H1 (cell line): ENCODE results near the gene XPO6. TPM values are rescaled to one million over a fixed set of nuclear protein-coding genes. Genes with fewer than 3 reads are reported as not detected.

Experiments used
- CTCF ChIA-PET: fragments of 300-600 bp; sonication (Branson Sonifier 250); formaldehyde crosslinking; loops from one replicate; lab custom pipeline; 2021; ENCODE audit not compliant: partially characterized antibody; lab: Charles Lee
- POLR2A ChIA-PET: fragments of 300-600 bp; sonication (Branson Sonifier 250); formaldehyde crosslinking; loops from one replicate; lab custom pipeline; 2021; ENCODE audit warnings: inconsistent platforms; ENCODE audit not compliant: partially characterized antibody; lab: Charles Lee
- DNase-seq, 2 experiments: peaks; one replicate each; pipeline versions ENCODE4 v3.0.0 to v3.0.0-alpha.2; 2010 to 2022; ENCODE audit warnings: low spot score in 2 of 2, low read depth in 1 of 2, mixed read lengths in 1 of 2
- FAIRE-seq: peaks from 2 replicates; lab custom pipeline; 2011; peaks lifted over from hg19 to GRCh38; lab: Jason Lieb, UNC
- H2AFZ ChIP-seq: 2 replicates; pipeline ENCODE4 v1.8.1; 2012; ENCODE audit warnings: low read length, inconsistent platforms
- H2AK5ac ChIP-seq: 2 replicates; pipeline ENCODE4 v1.6.1; 2013; ENCODE audit warnings: low read depth, low read length
- H2BK120ac ChIP-seq: replicated peaks from 2 replicates; pipeline ENCODE3; 2013; ENCODE audit warnings: low read depth, low read length, inconsistent platforms
- H2BK12ac ChIP-seq: 2 replicates; pipeline ENCODE4 v1.6.1; 2013; ENCODE audit warnings: low read depth, low read length
- H2BK15ac ChIP-seq: 2 replicates; pipeline ENCODE4 v1.6.1; 2013; ENCODE audit warnings: low read length
- H2BK20ac ChIP-seq: 2 replicates; pipeline ENCODE4 v1.6.1; 2013; ENCODE audit warnings: low read length
- H2BK5ac ChIP-seq: 2 replicates; pipeline ENCODE4 v1.6.1; 2013; ENCODE audit warnings: low read depth, low read length
- H3K14ac ChIP-seq: 2 replicates; pipeline ENCODE4 v1.6.1; 2013; ENCODE audit warnings: inconsistent platforms; ENCODE audit not compliant: insufficient read length
- H3K18ac ChIP-seq: 2 replicates; pipeline ENCODE4 v1.6.1; 2013; ENCODE audit warnings: low read length; ENCODE audit errors: extremely low read depth
- H3K23ac ChIP-seq: 2 replicates; pipeline ENCODE4 v1.6.1; 2013; ENCODE audit warnings: inconsistent platforms; ENCODE audit not compliant: insufficient read length
- H3K23me2 ChIP-seq: 2 replicates; pipeline ENCODE4 v1.6.1; 2013; ENCODE audit warnings: low read depth, low read length
- H3K27ac ChIP-seq: 2 replicates; pipeline ENCODE4 v1.6.1; 2011; ENCODE audit warnings: low read depth, low read length, inconsistent platforms
- H3K27me3 ChIP-seq, 4 experiments: replicated peaks in 1 of 4; 1 replicate in 1 of 4; 2 replicates in 3 of 4; pipeline versions ENCODE4 v1.6.1 to v1.8.1; 2011 to 2013; ENCODE audit warnings: low read length in 3 of 4, mild to moderate bottlenecking in 3 of 4, inconsistent platforms in 2 of 4, mixed read lengths in 2 of 4, moderate library complexity in 1 of 4; ENCODE audit not compliant: control insufficient read depth in 3 of 4, insufficient read depth in 3 of 4; ENCODE audit errors: extremely low read depth in 1 of 4
- H3K36me3 ChIP-seq, 4 experiments: 2 replicates each; pipeline versions ENCODE4 v1.6.1 to v1.8.1; 2011 to 2013; ENCODE audit warnings: mild to moderate bottlenecking in 4 of 4, low read length in 3 of 4, moderate library complexity in 2 of 4, control low read depth in 1 of 4, inconsistent platforms in 1 of 4; ENCODE audit not compliant: insufficient read depth in 4 of 4, control insufficient read depth in 2 of 4
- H3K4ac ChIP-seq: replicated peaks from 2 replicates; pipeline ENCODE3; 2013; ENCODE audit warnings: low read length, low read depth, mixed read lengths, inconsistent platforms; ENCODE audit not compliant: insufficient read length
- H3K4me1 ChIP-seq, 4 experiments: replicated peaks in 1 of 4; 1 replicate in 1 of 4; 2 replicates in 3 of 4; pipeline versions ENCODE4 v1.6.1 to v1.8.1; 2011 to 2013; ENCODE audit warnings: low read length in 3 of 4, inconsistent platforms in 2 of 4, mixed read lengths in 1 of 4; ENCODE audit not compliant: insufficient read depth in 4 of 4, control insufficient read depth in 3 of 4
- H3K4me2 ChIP-seq, 2 experiments: 2 replicates each; pipeline versions ENCODE4 v1.6.1 to v1.8.1; 2011 to 2013; ENCODE audit warnings: low read depth in 2 of 2, low read length in 2 of 2, control low read depth in 1 of 2, inconsistent platforms in 1 of 2, mild to moderate bottlenecking in 1 of 2; ENCODE audit not compliant: insufficient read depth in 1 of 2
- H3K4me3 ChIP-seq, 4 experiments: fragments of 200-600, 300-600 bp in 1 of 4; sonication (generic), shearing (Covaris generic), sonication (Bioruptor Twin) in 1 of 4; 2 replicates each; pipeline versions ENCODE4 v1.5.1 to v1.8.1; 2011 to 2016; ENCODE audit warnings: low read length in 4 of 4, low read depth in 3 of 4, control low read depth in 2 of 4, inconsistent platforms in 2 of 4, mild to moderate bottlenecking in 2 of 4, mixed read lengths in 1 of 4, moderate library complexity in 1 of 4; ENCODE audit not compliant: insufficient read depth in 2 of 4; ENCODE audit errors: extremely low read depth in 1 of 4
- H3K56ac ChIP-seq: replicated peaks from 2 replicates; pipeline ENCODE3; 2013; ENCODE audit warnings: low read depth, mild to moderate bottlenecking, mixed read lengths, low read length, inconsistent platforms; ENCODE audit not compliant: insufficient read length
- H3K79me1 ChIP-seq: 2 replicates; pipeline ENCODE4 v1.6.1; 2013; ENCODE audit warnings: low read depth, low read length, control low read depth
- H3K79me2 ChIP-seq, 2 experiments: 2 replicates each; pipeline versions ENCODE4 v1.6.1 to v1.8.1; 2012 to 2013; ENCODE audit warnings: low read length in 2 of 2, mild to moderate bottlenecking in 2 of 2, inconsistent platforms in 1 of 2; ENCODE audit not compliant: insufficient read depth in 2 of 2, control insufficient read depth in 1 of 2
- H3K9ac ChIP-seq, 4 experiments: replicated peaks in 1 of 4; 1 replicate in 1 of 4; 2 replicates in 3 of 4; pipeline versions ENCODE4 v1.6.1 to v1.8.1; 2011 to 2013; ENCODE audit warnings: low read depth in 3 of 4, low read length in 3 of 4, control low read depth in 2 of 4, mild to moderate bottlenecking in 2 of 4, moderate library complexity in 2 of 4, inconsistent platforms in 1 of 4; ENCODE audit errors: extremely low read depth in 1 of 4
- H3K9me3 ChIP-seq, 2 experiments: 2 replicates each; pipeline versions ENCODE4 v1.6.1 to v1.8.1; 2012 to 2013; ENCODE audit warnings: mild to moderate bottlenecking in 2 of 2, moderate library complexity in 2 of 2, control low read depth in 1 of 2, inconsistent platforms in 1 of 2, low read depth in 1 of 2, low read length in 1 of 2, mixed read lengths in 1 of 2; ENCODE audit not compliant: insufficient read depth in 2 of 2
- H4K20me1 ChIP-seq, 2 experiments: replicated peaks in 1 of 2; 2 replicates each; pipeline versions ENCODE3 to v1.8.1; 2011 to 2013; ENCODE audit warnings: inconsistent platforms in 2 of 2, low read length in 2 of 2, mild to moderate bottlenecking in 1 of 2; ENCODE audit not compliant: insufficient read depth in 2 of 2, control insufficient read depth in 1 of 2
- H4K5ac ChIP-seq: 2 replicates; pipeline ENCODE4 v1.6.1; 2013; ENCODE audit warnings: low read length, low read depth, mixed read lengths, inconsistent platforms; ENCODE audit not compliant: insufficient read length
- H4K8ac ChIP-seq: 2 replicates; pipeline ENCODE4 v1.8.0; 2013; ENCODE audit warnings: mild to moderate bottlenecking, moderate library complexity, low read length, inconsistent platforms; ENCODE audit not compliant: insufficient read depth; ENCODE audit errors: extremely low read depth
- H4K91ac ChIP-seq: replicated peaks from 2 replicates; pipeline ENCODE3; 2013; ENCODE audit warnings: low read length, mixed read lengths, inconsistent platforms; ENCODE audit not compliant: insufficient read length
- CEBPB ChIP-seq: IDR thresholded peaks from 2 replicates; pipeline ENCODE4 v1.6.1; 2012; ENCODE audit warnings: low read depth, low read length
- GTF2F1 ChIP-seq: IDR thresholded peaks from 2 replicates; pipeline ENCODE4 v1.6.1; 2012; ENCODE audit warnings: low read depth, low read length, improper control_type of control experiment, borderline replicate concordance
- HDAC2 ChIP-seq, 2 experiments: fragments of 300-600 bp in 1 of 2; sonication (generic) in 1 of 2; IDR thresholded peaks; 2 replicates each; pipeline ENCODE4 v1.6.1; 2011 to 2012; ENCODE audit warnings: low read depth in 2 of 2, low read length in 2 of 2, mild to moderate bottlenecking in 2 of 2, moderate library complexity in 2 of 2, borderline replicate concordance in 1 of 2, inconsistent platforms in 1 of 2
- SAP30 ChIP-seq: fragments of 300-600 bp; sonication (generic); IDR thresholded peaks from 2 replicates; pipeline ENCODE4 v1.7.1; 2012; ENCODE audit warnings: low read length, moderate library complexity, mild to moderate bottlenecking, inconsistent platforms; ENCODE audit not compliant: insufficient read depth, insufficient replicate concordance
- SP4 ChIP-seq: IDR thresholded peaks from 2 replicates; pipeline ENCODE4 v1.6.1; 2012; ENCODE audit warnings: low read length, inconsistent platforms
- WGBS, 2 experiments: shearing (Covaris generic) in 1 of 2; methylation state at CpG; one replicate each; pipeline versions ENCODE4 v1.1.6 to v1.1.7; 2013 to 2015; ENCODE audit warnings: low lambda C conversion rate in 2 of 2, mixed read lengths in 2 of 2, inconsistent platforms in 1 of 2, low coverage in 1 of 2, missing lambda C conversion rate in 1 of 2; ENCODE audit not compliant: insufficient replicate concordance in 2 of 2, insufficient coverage in 1 of 2, insufficient read length in 1 of 2; ENCODE audit errors: extremely low coverage in 1 of 2, missing lambda C conversion rate in 1 of 2; 5-methylcytosine and 5-hydroxymethylcytosine counted together
- polyA plus RNA-seq, 7 experiments: library from polyadenylated mRNA; depleted of rRNA in 3 of 7; stranded (reverse) in 5 of 7; unstranded in 2 of 7; fragments of >200 nt in 5 of 7; fragments of 200-250 nt in 2 of 7; gene quantifications; 1 replicate in 5 of 7; 2 replicates in 1 of 7; 4 replicates in 1 of 7; pipeline versions ENCODE4 v1.2.1 to v1.2.3, GENCODE V29; 2011 to 2013; ENCODE audit warnings: missing spikeins in 2 of 7, mixed read lengths in 2 of 7
- total RNA-seq: library from RNA; stranded (reverse); fragmentation: NEBNext Ultra II Directional; extraction: Animal tissue kit (Norgen Biotek cat#: 25700); gene quantifications from 2 replicates; pipeline ENCODE4 v1.2.1, GENCODE V29; 2021
- TF ChIP-seq, protein P1 (sequence below): IDR thresholded peaks from 2 replicates; pipeline ENCODE4 v1.6.1; 2012; ENCODE audit warnings: inconsistent platforms
- TF ChIP-seq, protein P2 (sequence below), 3 experiments: IDR thresholded peaks; 1 replicate in 2 of 3; 2 replicates in 1 of 3; pipeline versions ENCODE4 v1.5.1 to v1.6.1; 2011; ENCODE audit warnings: low read length in 3 of 3, mild to moderate bottlenecking in 3 of 3, inconsistent platforms in 2 of 3, low read depth in 1 of 3, moderate library complexity in 1 of 3; ENCODE audit not compliant: insufficient read depth in 1 of 3; ENCODE audit errors: control extremely low read depth in 1 of 3

Gene XPO6
- total and polyA plus RNA-seq, 2 of the 8 experiments (the other 6 are each of a cell fraction or from before 2014, with no cell fraction given), result 152 to 254 TPM

DNA sequence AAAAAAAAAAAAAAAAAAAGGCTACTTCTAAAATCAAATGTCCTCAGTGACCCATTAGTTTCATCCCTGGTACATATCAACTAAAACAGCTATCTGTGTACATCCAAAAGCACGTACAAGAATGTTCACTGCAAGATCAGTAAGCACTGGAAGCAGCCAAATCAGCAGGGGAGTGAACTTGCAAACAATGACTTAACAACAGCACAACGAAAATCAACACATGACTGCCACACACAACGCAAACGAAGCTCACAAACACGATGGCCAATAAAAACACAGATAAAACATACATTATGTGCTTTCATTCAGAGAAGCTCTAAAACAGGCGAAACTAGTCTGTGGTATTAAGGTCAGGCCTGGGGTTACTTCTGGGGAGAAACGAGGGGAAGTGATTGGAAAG, 60.6 kb downstream of the XPO6 start:
- WGBS, 2 experiments, result 84% methylated on average over 7 of the region's 7 CpGs; no CpG with 5 or more reads in 1 of the 2 experiments
- Histone ChIP-seq H3K4me1 (no peaks in the 10 kb centered on the region), H3K4ac (no peak overlapping the region), H3K27ac (no peak overlapping the region), H3K79me2 (0 out of 4 replicates have a peak, but pooled peaks cover 0 to 3% of the 10 kb centered on the region in 2 experiments), H3K27me3 (no peaks in the 10 kb centered on the region), H4K20me1 (peaks cover under 1 to 2% of the 10 kb centered on the region in 2 experiments), H2BK12ac (no peak overlapping the region), H3K18ac (no peak overlapping the region), H3K14ac (no peak overlapping the region), H3K23me2 (no peaks in the 10 kb centered on the region), H4K8ac (no peak overlapping the region), H2BK20ac (no peak overlapping the region), H3K9ac (no peak overlapping the region), H3K36me3 (peaks cover 15 to 60% (median 35%) of the 10 kb centered on the region in 4 experiments), H2BK5ac (no peak overlapping the region), H2BK120ac (no peak overlapping the region), H3K9me3 (no peaks in the 10 kb centered on the region), H3K56ac (no peak overlapping the region), H4K5ac (no peak overlapping the region), H3K4me3 (no peak overlapping the region), H2BK15ac (no peak overlapping the region), H4K91ac (no peak overlapping the region), H3K79me1 (no peaks in the 10 kb centered on the region; the same call in none of the 2 replicates), H2AK5ac (no peak overlapping the region), H2AFZ (no peak overlapping the region), H3K23ac (no peak overlapping the region), H3K4me2 (no peak overlapping the region)
- ChIA-PET POLR2A (interaction anchor here (0.9 to 1.3 kb wide), 3 partner anchors 9 to 51 kb away, joined by 3 read pairs; no protein-coding TSS in a partner anchor), CTCF (interaction anchor here (0.7 to 2.1 kb wide), 4 partner anchors 9 to 70 kb away, joined by 3 to 7 read pairs (median 4); no protein-coding TSS in a partner anchor)
- FAIRE-seq (no peak), DNase-seq (no peak)
- TF ChIP-seq, protein P1, sequence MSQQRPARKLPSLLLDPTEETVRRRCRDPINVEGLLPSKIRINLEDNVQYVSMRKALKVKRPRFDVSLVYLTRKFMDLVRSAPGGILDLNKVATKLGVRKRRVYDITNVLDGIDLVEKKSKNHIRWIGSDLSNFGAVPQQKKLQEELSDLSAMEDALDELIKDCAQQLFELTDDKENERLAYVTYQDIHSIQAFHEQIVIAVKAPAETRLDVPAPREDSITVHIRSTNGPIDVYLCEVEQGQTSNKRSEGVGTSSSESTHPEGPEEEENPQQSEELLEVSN, result no peak
- no peak for TF ChIP-seq CEBPB
- TF ChIP-seq HDAC2 (IDR thresholded peaks at IDR 0.05; ENCODE audit: borderline replicate concordance in 1 of 2, low read depth in 2 of 2, low read length in 2 of 2), result no peak
- TF ChIP-seq SAP30, result no peak
- TF ChIP-seq, protein P2, sequence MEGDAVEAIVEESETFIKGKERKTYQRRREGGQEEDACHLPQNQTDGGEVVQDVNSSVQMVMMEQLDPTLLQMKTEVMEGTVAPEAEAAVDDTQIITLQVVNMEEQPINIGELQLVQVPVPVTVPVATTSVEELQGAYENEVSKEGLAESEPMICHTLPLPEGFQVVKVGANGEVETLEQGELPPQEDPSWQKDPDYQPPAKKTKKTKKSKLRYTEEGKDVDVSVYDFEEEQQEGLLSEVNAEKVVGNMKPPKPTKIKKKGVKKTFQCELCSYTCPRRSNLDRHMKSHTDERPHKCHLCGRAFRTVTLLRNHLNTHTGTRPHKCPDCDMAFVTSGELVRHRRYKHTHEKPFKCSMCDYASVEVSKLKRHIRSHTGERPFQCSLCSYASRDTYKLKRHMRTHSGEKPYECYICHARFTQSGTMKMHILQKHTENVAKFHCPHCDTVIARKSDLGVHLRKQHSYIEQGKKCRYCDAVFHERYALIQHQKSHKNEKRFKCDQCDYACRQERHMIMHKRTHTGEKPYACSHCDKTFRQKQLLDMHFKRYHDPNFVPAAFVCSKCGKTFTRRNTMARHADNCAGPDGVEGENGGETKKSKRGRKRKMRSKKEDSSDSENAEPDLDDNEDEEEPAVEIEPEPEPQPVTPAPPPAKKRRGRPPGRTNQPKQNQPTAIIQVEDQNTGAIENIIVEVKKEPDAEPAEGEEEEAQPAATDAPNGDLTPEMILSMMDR (IDR thresholded peaks at IDR 0.05; ENCODE audit: control extremely low read depth in 1 of 3, insufficient read depth in 1 of 3, low read depth in 1 of 3, low read length in 3 of 3), result no peak
- TF ChIP-seq SP4, result no peak
- no peak for TF ChIP-seq GTF2F1
